ENCODE results near the gene CAMSAP1. TPM values are rescaled to one million over a fixed set of nuclear protein-coding genes. Genes with fewer than 3 reads are reported as not detected.

Gene CAMSAP1
- total and polyA plus RNA-seq, 9 of the 15 experiments (the other 6 are each of a cell fraction or from before 2014, with no cell fraction given) = 1.5 to 28.8 (median 14.3) TPM

- in situ Hi-C loops (cut with MboI) = loop anchor here (10.0 kb wide), 1 partner anchor 477 kb away; no protein-coding TSS in a partner anchor
- Histone ChIP-seq H3K4me3 (no peak overlapping the region), H3K79me2 (ENCODE audit: control insufficient read depth, insufficient read depth, low read length) (no peaks in the 10 kb centered on the region), H3K9me3 (replicated peaks; ENCODE audit: control insufficient read depth, insufficient read depth, low read depth, low read length) (no peaks in the 10 kb centered on the region; the same call in 1 of the 2 replicates), H3K27ac (ENCODE audit: extremely low read depth, low read depth, low read length) (no peak overlapping the region), H3K9me1 (ENCODE audit: control insufficient read depth, insufficient read depth, low read length) (no peaks in the 10 kb centered on the region), H3K4me2 (ENCODE audit: insufficient read depth, low read length) (no peak overlapping the region), H3K36me3 (ENCODE audit: control insufficient read depth, insufficient read depth, low read length) (no peaks in the 10 kb centered on the region), H3K4me1 (replicated peaks in 1 of 2; ENCODE audit: control insufficient read depth in 2 of 2, insufficient read depth in 2 of 2, low read length in 2 of 2) (peaks cover 3 to 36% of the 10 kb centered on the region in 2 experiments; a peak in 3 of 5 replicates), H3K27me3 (ENCODE audit: control insufficient read depth in 2 of 2, insufficient read depth in 2 of 2, low read length in 2 of 2) (peaks cover 6 to 34% of the 10 kb centered on the region in 2 experiments; a peak in 4 of 5 replicates), H3K9ac (ENCODE audit: insufficient read depth in 1 of 2, low read depth in 2 of 2, low read length in 2 of 2) (0 out of 4 replicates have a peak overlapping the region, but pooled peaks of 1 of the 2 experiments have one; percentile 60), H2AFZ (ENCODE audit: low read depth, low read length) (no peak overlapping the region), H4K20me1 (replicated peaks; ENCODE audit: control insufficient read depth, insufficient read depth, low read length) (peaks cover 9% of the 10 kb centered on the region)
- no peak for ATAC-seq
- WGBS (ENCODE audit: insufficient coverage, low coverage, missing lambda C conversion rate) = 16% methylated on average over 7 of the region's 10 CpGs
- intact Hi-C loops (cut with micrococcal nuclease) = loop anchor here (5.0 to 10.0 kb wide), 3 partner anchors 93 to 324 kb away; partner anchors contain the start of gene KCNT1
- no peak for FAIRE-seq
- DNase-seq (ENCODE audit: extremely low read depth in 1 of 4, low spot score in 3 of 4) = no peak
- ChIA-PET CTCF (ENCODE audit: low intra/inter-chr PET ratio) (interaction anchor here (0.6 to 0.7 kb wide), 4 partner anchors 86 to 1196 kb away, joined by 3 to 6 read pairs (median 4); no protein-coding TSS in a partner anchor), POLR2A (no interaction called here)
- BruUV-seq (replicated peaks) = no TSS peak
- TF ChIP-seq WHSC1 (IDR thresholded peaks at IDR 0.05; ENCODE audit: low read length) (no peak), E2F8 (IDR thresholded peaks at IDR 0.05; ENCODE audit: low read depth, partially characterized antibody) (no peak), RAD21 (CRISPR knock-in tag; conservative IDR thresholded peaks at IDR 0.05 in 1 of 2, IDR thresholded peaks at IDR 0.05 in 1 of 2) (no peak), RHOXF2B (CRISPR knock-in tag; conservative IDR thresholded peaks at IDR 0.05) (no peak), NBN (IDR thresholded peaks at IDR 0.05; ENCODE audit: low read depth) (no peak), PTRF (tag; IDR thresholded peaks at IDR 0.05) (no peak), NR2C1 (IDR thresholded peaks at IDR 0.05) (no peak), NR2C1 (tag; IDR thresholded peaks at IDR 0.05) (no peak), ARID4B (CRISPR knock-in tag; IDR thresholded peaks at IDR 0.05) (no peak), ZNF644 (tag; IDR thresholded peaks at IDR 0.05; ENCODE audit: low read depth) (no peak), TAF9B (IDR thresholded peaks at IDR 0.05; ENCODE audit: partially characterized antibody) (no peak), MAFK (IDR thresholded peaks at IDR 0.05; ENCODE audit: low read length) (no peak)
Measured at GRCh38 chr9:135798263-135798585, 109.1 kb downstream of the CAMSAP1 start.
